NCI-H2107 treated with DMSO at 0.1 percent for 48 hours (cell line): ENCODE measurements around the gene FGR.
A peak's percentile ranks its signal among the peaks of the same experiment; 100 is the strongest.

Experiments
- DNase-seq: peaks from one replicate; lab custom pipeline; 2025; ENCODE audit not compliant: unreplicated experiment; lab: John Stamatoyannopoulos, UW

The FGR gene

GRCh38 chr1:27569506-27570291, 65.3 kb downstream of the FGR start:
- DNase-seq, result no peak

DNA sequence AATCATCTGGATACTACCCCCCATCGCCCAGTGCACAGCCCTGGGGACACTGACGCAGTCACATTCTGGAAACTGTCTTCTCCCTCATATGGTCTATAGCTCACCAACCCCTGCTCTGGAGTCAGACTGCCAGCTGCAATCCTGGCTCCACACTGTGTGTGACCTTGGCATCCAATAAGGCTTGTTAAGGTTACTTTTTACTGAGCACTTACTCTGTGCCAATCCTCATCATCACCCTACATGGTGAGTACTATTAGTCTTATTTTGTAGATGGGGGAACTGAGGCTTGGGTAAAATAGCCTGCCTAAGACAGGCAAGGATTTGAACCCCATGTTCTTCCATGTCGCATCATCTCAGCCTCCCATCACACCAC, 65.9 kb downstream of the FGR start:
- DNase-seq, result no peak

DNA sequence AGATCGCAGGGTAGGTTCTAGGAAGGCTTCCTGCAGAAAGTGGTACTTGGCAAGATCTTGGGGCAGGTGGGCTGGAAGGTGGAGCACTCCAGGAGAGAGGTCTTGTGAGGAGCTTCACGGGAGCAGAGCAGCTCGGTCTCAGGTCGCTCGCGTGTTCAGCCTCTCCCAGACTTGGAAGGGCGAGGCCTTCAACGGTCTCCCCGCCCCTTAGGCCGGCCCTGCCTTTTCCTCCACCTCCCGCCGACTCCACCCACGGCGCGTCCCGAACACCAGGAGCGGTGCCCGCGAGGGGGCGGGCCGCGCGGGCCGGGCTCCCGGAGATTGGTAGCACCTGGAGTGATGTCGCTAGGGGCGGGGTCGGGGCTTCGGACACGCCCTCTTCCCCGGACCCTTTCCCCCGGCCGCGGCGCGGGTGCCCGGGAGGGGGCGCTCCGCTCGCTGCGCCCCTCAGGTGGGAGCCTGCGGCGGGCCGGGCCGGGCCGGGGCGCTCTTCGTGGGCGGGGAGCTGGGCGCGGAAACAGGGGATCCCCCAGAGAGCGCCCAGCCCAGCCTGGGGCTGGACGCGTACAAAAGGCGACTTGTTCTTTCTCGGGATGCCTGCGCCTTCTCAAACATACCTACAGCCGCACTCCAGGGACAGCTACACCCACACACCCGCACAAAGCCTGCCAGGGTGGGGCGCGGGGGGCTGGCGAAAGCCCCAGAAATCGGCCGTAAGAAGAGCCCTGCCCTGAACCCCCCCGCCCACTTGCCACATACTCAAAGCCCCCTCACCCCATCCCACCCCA, 66.5 kb downstream of the FGR start:
- DNase-seq, result peak; percentile 42

DNA sequence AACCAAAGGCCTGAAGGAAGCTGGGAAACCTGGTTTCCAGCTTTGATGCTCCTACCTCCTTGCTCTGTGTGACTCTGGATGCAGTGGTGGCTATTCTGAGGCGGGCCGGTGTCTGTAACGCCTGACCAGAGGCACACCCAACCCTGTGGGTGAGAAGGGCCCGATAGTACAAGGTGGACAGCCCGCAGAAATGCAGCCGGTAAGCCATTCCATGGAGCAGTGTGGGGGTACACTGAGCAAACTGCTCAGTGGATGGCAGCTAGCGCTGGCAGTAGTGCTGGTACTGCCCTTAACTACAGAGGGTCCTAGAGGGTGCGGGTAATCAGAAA, 67.0 kb downstream of the FGR start:
- no peak for DNase-seq

DNA sequence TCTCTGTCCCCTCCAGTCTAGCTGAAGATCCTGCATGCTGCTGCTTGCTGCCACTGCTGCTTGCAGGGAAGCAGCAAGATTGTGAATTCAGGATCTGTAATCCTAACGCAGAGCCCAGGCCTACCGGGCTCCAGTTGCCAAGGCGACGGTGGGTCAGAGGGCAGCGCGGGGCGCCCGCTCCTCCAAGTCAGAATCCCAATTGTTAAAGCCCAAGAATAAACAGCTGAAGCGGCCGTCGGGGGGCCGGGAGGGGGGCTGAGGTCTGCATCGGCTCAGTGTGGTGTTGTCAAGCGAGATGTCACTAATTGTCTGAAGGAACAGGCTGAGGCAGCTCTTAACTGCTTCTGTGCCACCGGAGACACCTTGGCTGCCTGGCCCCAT, 67.8 kb downstream of the FGR start:
- DNase-seq, result no peak

DNA sequence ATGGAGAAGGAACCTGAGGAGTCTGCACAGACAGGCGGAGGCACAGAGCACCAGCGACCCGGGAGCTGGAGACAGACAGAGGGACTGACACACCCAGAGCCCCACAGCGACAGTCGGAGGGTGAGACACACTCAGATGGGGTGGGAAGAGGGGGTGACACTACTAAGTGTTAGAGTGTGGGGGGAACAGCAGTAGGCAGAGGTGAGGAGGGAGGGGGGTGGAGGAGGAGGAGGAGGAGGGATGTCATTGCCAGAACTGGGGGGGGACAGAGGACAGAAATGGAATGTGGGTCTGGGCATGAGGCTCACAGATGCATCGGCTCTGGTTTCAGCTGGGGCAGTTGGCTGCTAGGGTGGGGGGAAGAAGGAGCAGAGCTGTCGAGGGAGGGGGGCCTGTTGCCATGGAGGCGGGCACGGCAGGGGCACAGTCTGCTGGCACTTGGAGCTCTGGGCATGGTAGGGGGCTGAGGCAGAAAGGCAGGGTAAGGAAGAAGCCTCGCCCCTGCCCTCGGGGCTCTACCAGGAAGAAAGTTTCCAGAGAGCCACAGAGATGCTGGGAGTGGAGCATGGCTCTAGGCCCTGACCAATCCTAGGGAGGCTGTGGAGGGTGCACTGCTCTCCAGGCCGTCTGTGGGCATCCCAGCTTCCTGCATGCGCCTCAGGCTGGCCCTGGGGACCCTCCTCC, 68.4 kb downstream of the FGR start:
- no peak for DNase-seq

DNA sequence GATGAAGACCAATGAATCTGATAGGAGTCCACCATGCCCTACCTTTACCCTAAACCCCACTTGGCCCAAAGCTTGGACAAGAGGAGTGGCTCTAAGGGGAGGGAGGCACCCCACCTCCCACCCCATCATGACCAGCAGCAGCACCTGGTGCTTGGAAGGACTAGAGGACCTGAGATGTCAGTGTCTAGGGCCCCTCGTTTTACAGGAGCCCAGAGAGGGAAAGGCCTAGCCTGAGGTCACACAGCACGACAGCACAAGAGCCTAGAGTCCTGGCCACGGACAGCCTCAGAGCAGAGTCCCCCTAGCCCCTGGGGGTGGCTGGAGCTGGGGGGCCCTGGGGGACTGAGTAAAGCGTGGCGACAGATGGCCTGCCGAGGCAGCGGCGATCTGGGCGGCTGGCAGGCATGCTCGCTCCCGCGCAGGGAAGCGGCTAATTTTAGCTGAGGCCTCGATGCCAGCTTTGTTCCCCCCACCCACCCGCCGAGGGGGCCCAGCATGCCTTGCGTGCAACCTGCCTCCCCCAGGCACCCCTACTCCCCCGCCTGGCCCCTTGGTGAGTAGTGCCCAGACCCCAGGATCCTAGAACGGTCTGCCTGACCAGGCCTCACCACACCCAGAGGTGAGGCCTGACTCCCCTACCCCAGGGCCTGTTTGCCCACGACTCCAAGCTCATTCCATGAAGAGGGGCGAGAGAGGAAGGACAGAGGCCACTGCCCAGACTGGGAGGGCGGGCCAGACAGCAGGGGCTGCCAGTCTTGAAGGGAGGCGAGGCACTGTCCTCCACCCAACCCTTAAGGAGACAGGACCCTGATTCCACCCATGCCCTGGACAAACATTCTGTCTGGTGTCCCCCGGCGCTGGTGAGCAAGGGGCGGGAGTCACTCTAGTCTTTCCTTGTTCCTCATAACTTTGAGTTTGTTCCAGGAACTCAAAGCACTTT, 70.0 kb downstream of the FGR start:
- no peak for DNase-seq

DNA sequence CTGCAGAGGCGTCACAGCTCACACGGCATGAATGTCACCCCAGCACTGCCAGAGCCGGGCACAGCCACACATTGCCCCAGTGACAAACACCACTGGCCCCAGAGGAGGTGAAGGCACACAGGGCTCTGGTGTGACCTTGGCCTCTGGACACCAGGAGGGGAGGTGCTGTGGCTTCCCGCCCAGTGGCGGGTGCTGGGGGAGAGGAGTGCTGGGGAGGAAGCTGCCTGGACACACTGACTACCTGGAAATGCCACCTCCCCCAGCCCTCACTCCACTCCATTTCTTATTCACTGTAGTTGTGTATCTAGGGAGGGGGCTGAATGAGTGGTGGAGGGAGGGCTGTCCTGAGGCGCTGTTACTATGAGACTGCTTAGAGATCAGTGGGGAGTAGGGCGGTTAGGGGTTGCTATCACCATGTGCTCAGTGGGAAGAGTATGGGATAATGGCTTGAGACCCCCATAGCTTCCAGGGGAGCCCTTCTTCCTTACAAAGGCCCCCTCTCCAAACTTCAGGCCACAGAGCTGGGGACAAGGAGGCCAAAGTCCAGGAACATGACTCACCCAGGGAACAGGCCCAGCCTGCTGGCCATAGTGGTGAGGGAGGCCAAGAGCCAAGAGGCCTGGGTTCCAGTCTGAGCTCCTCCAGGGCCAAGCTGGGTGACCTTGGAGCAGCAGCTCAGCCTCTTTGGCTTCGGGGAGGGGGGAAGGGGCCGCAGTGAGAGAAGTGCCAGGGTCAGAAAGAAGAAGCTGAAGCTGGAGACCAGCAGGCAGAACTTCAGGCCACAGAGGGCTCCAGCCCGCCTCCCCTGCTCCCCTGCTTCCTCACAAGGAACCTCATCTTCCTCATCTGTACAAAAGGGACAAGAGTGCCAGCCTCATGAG, 71.2 kb downstream of the FGR start:
- DNase-seq, result no peak

GRCh38 chr1:27563341-27563590, 71.7 kb downstream of the FGR start:
- DNase-seq, result no peak

- DNase-seq, result no peak
Measured at GRCh38 chr1:27562534-27563340, 72.2 kb downstream of the FGR start.
